GM23338 (cell line): ENCODE results near the gene AKR7A3. TPM values are rescaled to one million over a fixed set of nuclear protein-coding genes. Genes with fewer than 3 reads are reported as not detected.

Source experiments
- ATAC-seq: fragments of 200-7000 bp; cut with Tn5 transposase; 3 replicates; pipeline ENCODE4 v1.9.1; 2020
- DNase-seq: peaks from one replicate; pipeline ENCODE4 v3.0.0-alpha.2; 2015; ENCODE audit warnings: low spot score
- H2AFZ ChIP-seq: fragments of 200-600 bp; sonication (generic); 2 replicates; pipeline ENCODE4 v1.8.0; 2016; ENCODE audit warnings: antibody characterized with exemption, mild to moderate bottlenecking, moderate library complexity
- H3F3A ChIP-seq: fragments of 200-600 bp; sonication (generic); replicated peaks from 2 replicates; pipeline ENCODE4 v1.8.0; 2017; ENCODE audit warnings: antibody characterized with exemption, mixed run types, low read depth
- H3K27ac ChIP-seq: fragments of 200-600 bp; sonication (generic); 2 replicates; pipeline ENCODE4 v1.6.1; 2016; ENCODE audit warnings: low read depth
- H3K27me3 ChIP-seq: fragments of 200-600 bp; sonication (generic); 2 replicates; pipeline ENCODE4 v1.8.0; 2016; ENCODE audit warnings: mild to moderate bottlenecking, mixed run types, moderate library complexity; ENCODE audit not compliant: insufficient read depth
- H3K36me3 ChIP-seq: fragments of 200-600 bp; sonication (generic); 2 replicates; pipeline ENCODE4 v1.8.0; 2016; ENCODE audit warnings: mild to moderate bottlenecking; ENCODE audit not compliant: insufficient read depth
- H3K4me1 ChIP-seq: fragments of 200-600 bp; sonication (generic); 2 replicates; pipeline ENCODE4 v1.8.0; 2016; ENCODE audit warnings: mild to moderate bottlenecking, moderate library complexity; ENCODE audit not compliant: insufficient read depth
- H3K4me2 ChIP-seq: fragments of 200-600 bp; sonication (generic); 2 replicates; pipeline ENCODE4 v1.7.1; 2017; ENCODE audit warnings: mixed run types
- H3K4me3 ChIP-seq: fragments of 200-600 bp; sonication (generic); 2 replicates; pipeline ENCODE4 v1.6.1; 2016; ENCODE audit warnings: mixed run types
- H3K79me2 ChIP-seq: fragments of 200-600 bp; sonication (generic); replicated peaks from 2 replicates; pipeline ENCODE4 v1.8.0; 2017; ENCODE audit warnings: mild to moderate bottlenecking; ENCODE audit not compliant: insufficient read depth
- H3K9me2 ChIP-seq: fragments of 200-600 bp; sonication (generic); 2 replicates; pipeline ENCODE4 v1.8.0; 2017; ENCODE audit not compliant: insufficient read depth
- H4K20me1 ChIP-seq: fragments of 200-600 bp; sonication (generic); replicated peaks from 2 replicates; pipeline ENCODE4 v1.8.0; 2017; ENCODE audit warnings: mild to moderate bottlenecking; ENCODE audit not compliant: insufficient read depth
- H3K27ac Mint-ChIP-seq: 2 replicates; pipeline ENCODE4 v1.8.0; 2020; ENCODE audit warnings: inconsistent platforms, mild to moderate bottlenecking, moderate library complexity, mixed read lengths
- H3K27me3 Mint-ChIP-seq: 3 replicates; pipeline ENCODE4 v1.8.0; 2022; ENCODE audit warnings: low read depth, mild to moderate bottlenecking, moderate library complexity, mixed read lengths, inconsistent platforms; ENCODE audit not compliant: insufficient read depth, poor library complexity
- H3K36me3 Mint-ChIP-seq: 3 replicates; pipeline ENCODE4 v1.8.0; 2021; ENCODE audit warnings: low read depth, mild to moderate bottlenecking, inconsistent platforms, moderate library complexity, mixed read lengths
- H3K4me1 Mint-ChIP-seq: 3 replicates; pipeline ENCODE4 v1.8.0; 2020; ENCODE audit warnings: mild to moderate bottlenecking, inconsistent platforms, mixed read lengths
- H3K4me3 Mint-ChIP-seq: 3 replicates; pipeline ENCODE4 v1.8.0; 2021; ENCODE audit warnings: moderate library complexity, mild to moderate bottlenecking, inconsistent platforms, mixed read lengths
- H3K9me3 Mint-ChIP-seq: 3 replicates; pipeline ENCODE4 v1.8.0; 2020; ENCODE audit warnings: moderate library complexity, mild to moderate bottlenecking, inconsistent platforms, mixed read lengths
- CTCF ChIP-seq, 2 experiments: fragments of 200-600 bp in 1 of 2; sonication (generic) in 1 of 2; conservative IDR thresholded peaks; 2 replicates each; pipeline versions ENCODE4 v1.5.1 to v1.6.1; 2016 to 2017; ENCODE audit warnings: antibody characterized with exemption in 2 of 2, low read depth in 2 of 2, mild to moderate bottlenecking in 2 of 2, moderate library complexity in 1 of 2
- EZH2 ChIP-seq: fragments of 200-600 bp; sonication (generic); IDR thresholded peaks from one replicate; pipeline ENCODE4 v1.8.0; 2017; ENCODE audit warnings: antibody characterized with exemption, mild to moderate bottlenecking, low read depth; ENCODE audit not compliant: unreplicated experiment
- EZH2phosphoT487 ChIP-seq: fragments of 200-600 bp; sonication (generic); IDR thresholded peaks from one replicate; pipeline ENCODE4 v1.8.1; 2018; ENCODE audit warnings: antibody characterized with exemption; ENCODE audit not compliant: unreplicated experiment
- NANOG ChIP-seq: IDR thresholded peaks from 2 replicates; pipeline ENCODE4 v1.6.1; 2016; ENCODE audit warnings: antibody characterized with exemption, borderline replicate concordance
- POLR2AphosphoS5 ChIP-seq: IDR thresholded peaks from 2 replicates; pipeline ENCODE4 v1.6.1; 2016; ENCODE audit warnings: antibody characterized with exemption, low read depth
- REST ChIP-seq: IDR thresholded peaks from one replicate; pipeline ENCODE4 v1.6.1; 2018; ENCODE audit warnings: antibody characterized with exemption; ENCODE audit not compliant: unreplicated experiment
- STAT1 ChIP-seq: IDR thresholded peaks from one replicate; pipeline ENCODE4 v1.6.1; 2016; ENCODE audit warnings: antibody characterized with exemption; ENCODE audit not compliant: unreplicated experiment
- polyA plus RNA-seq: library from polyadenylated mRNA; unstranded; fragments of >200 nt; fragmentation: Nextera tagmentation; extraction: Ambion mirVana; gene quantifications from 2 replicates; pipeline ENCODE4 v1.2.1, GENCODE V29; 2016
- total RNA-seq: library from RNA; depleted of rRNA; stranded (reverse); fragments of >200 nt; shearing (Covaris generic); gene quantifications from 2 replicates; pipeline ENCODE4 v1.2.3, GENCODE V29; 2014
- TF ChIP-seq, protein P1 (sequence below): fragments of 250-450 bp; sonication (Bioruptor Pico); IDR thresholded peaks from 2 replicates; pipeline ENCODE4 v1.5.0; 2020; ENCODE audit warnings: mild to moderate bottlenecking, moderate library complexity

AKR7A3 gene
- total and polyA plus RNA-seq, 2 experiments from 2014 or later: 0.14 to 0.86 TPM

GRCh38 chr1:19327736-19328135 lies 39.2 kb upstream of the AKR7A3 start:
- DNase-seq (no peak), ATAC-seq (no peak)
- Mint-ChIP-seq H3K9me3 (no peaks in the 10 kb centered on the region), H3K4me3 (no peak overlapping the region), H3K4me1 (no peaks in the 10 kb centered on the region), H3K27me3 (peaks cover 8% of the 10 kb centered on the region), H3K36me3 (peaks cover 10% of the 10 kb centered on the region), H3K27ac (no peak overlapping the region)
- H3K36me3 ChIP-seq: no peaks in the 10 kb centered on the region
- H3K9me2 ChIP-seq: no peaks in the 10 kb centered on the region
- H2AFZ ChIP-seq: no peak overlapping the region
- TF ChIP-seq EZH2: no peak
- TF ChIP-seq CTCF (conservative IDR thresholded peaks at IDR 0.05; ENCODE audit: low read depth in 2 of 2): no peak
- TF ChIP-seq, protein P1, sequence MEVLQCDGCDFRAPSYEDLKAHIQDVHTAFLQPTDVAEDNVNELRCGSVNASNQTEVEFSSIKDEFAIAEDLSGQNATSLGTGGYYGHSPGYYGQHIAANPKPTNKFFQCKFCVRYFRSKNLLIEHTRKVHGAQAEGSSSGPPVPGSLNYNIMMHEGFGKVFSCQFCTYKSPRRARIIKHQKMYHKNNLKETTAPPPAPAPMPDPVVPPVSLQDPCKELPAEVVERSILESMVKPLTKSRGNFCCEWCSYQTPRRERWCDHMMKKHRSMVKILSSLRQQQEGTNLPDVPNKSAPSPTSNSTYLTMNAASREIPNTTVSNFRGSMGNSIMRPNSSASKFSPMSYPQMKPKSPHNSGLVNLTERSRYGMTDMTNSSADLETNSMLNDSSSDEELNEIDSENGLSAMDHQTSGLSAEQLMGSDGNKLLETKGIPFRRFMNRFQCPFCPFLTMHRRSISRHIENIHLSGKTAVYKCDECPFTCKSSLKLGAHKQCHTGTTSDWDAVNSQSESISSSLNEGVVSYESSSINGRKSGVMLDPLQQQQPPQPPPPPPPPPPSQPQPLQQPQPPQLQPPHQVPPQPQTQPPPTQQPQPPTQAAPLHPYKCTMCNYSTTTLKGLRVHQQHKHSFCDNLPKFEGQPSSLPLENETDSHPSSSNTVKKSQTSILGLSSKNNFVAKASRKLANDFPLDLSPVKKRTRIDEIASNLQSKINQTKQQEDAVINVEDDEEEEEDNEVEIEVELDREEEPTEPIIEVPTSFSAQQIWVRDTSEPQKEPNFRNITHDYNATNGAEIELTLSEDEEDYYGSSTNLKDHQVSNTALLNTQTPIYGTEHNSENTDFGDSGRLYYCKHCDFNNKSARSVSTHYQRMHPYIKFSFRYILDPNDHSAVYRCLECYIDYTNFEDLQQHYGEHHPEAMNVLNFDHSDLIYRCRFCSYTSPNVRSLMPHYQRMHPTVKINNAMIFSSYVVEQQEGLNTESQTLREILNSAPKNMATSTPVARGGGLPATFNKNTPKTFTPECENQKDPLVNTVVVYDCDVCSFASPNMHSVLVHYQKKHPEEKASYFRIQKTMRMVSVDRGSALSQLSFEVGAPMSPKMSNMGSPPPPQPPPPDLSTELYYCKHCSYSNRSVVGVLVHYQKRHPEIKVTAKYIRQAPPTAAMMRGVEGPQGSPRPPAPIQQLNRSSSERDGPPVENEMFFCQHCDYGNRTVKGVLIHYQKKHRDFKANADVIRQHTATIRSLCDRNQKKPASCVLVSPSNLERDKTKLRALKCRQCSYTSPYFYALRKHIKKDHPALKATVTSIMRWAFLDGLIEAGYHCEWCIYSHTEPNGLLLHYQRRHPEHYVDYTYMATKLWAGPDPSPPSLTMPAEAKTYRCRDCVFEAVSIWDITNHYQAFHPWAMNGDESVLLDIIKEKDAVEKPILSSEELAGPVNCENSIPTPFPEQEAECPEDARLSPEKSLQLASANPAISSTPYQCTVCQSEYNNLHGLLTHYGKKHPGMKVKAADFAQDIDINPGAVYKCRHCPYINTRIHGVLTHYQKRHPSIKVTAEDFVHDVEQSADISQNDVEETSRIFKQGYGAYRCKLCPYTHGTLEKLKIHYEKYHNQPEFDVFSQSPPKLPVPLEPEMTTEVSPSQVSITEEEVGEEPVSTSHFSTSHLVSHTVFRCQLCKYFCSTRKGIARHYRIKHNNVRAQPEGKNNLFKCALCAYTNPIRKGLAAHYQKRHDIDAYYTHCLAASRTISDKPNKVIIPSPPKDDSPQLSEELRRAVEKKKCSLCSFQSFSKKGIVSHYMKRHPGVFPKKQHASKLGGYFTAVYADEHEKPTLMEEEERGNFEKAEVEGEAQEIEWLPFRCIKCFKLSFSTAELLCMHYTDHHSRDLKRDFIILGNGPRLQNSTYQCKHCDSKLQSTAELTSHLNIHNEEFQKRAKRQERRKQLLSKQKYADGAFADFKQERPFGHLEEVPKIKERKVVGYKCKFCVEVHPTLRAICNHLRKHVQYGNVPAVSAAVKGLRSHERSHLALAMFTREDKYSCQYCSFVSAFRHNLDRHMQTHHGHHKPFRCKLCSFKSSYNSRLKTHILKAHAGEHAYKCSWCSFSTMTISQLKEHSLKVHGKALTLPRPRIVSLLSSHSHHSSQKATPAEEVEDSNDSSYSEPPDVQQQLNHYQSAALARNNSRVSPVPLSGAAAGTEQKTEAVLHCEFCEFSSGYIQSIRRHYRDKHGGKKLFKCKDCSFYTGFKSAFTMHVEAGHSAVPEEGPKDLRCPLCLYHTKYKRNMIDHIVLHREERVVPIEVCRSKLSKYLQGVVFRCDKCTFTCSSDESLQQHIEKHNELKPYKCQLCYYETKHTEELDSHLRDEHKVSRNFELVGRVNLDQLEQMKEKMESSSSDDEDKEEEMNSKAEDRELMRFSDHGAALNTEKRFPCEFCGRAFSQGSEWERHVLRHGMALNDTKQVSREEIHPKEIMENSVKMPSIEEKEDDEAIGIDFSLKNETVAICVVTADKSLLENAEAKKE (CRISPR knock-in tag): no peak
- no peak for TF ChIP-seq REST
- TF ChIP-seq STAT1: no peak
- no peak for TF ChIP-seq POLR2AphosphoS5
- TF ChIP-seq EZH2phosphoT487: no peak
- no peak for TF ChIP-seq NANOG
- no peaks in the 10 kb centered on the region for H3F3A ChIP-seq
- H3K79me2 ChIP-seq: no peaks in the 10 kb centered on the region
- no peak overlapping the region for H3K4me2 ChIP-seq
- H4K20me1 ChIP-seq: no peaks in the 10 kb centered on the region; the same call in 1 of the 2 replicates
- no peaks in the 10 kb centered on the region for H3K4me1 ChIP-seq
- no peak overlapping the region for H3K27ac ChIP-seq
- H3K27me3 ChIP-seq: no peaks in the 10 kb centered on the region
- no peak overlapping the region for H3K4me3 ChIP-seq
